Kidney capillary endothelial cell (primary cell): ENCODE results near the gene DCUN1D2.
"Not testable (repeated sequence)": the region's sequence is repeated elsewhere in the genome, so short reads cannot be mapped to it uniquely, and the experiment has no call there.

Experiments used
- DNase-seq: peaks from one replicate; pipeline ENCODE4 v3.0.0-alpha.2; 2018; ENCODE audit warnings: low spot score

Gene DCUN1D2

DNA sequence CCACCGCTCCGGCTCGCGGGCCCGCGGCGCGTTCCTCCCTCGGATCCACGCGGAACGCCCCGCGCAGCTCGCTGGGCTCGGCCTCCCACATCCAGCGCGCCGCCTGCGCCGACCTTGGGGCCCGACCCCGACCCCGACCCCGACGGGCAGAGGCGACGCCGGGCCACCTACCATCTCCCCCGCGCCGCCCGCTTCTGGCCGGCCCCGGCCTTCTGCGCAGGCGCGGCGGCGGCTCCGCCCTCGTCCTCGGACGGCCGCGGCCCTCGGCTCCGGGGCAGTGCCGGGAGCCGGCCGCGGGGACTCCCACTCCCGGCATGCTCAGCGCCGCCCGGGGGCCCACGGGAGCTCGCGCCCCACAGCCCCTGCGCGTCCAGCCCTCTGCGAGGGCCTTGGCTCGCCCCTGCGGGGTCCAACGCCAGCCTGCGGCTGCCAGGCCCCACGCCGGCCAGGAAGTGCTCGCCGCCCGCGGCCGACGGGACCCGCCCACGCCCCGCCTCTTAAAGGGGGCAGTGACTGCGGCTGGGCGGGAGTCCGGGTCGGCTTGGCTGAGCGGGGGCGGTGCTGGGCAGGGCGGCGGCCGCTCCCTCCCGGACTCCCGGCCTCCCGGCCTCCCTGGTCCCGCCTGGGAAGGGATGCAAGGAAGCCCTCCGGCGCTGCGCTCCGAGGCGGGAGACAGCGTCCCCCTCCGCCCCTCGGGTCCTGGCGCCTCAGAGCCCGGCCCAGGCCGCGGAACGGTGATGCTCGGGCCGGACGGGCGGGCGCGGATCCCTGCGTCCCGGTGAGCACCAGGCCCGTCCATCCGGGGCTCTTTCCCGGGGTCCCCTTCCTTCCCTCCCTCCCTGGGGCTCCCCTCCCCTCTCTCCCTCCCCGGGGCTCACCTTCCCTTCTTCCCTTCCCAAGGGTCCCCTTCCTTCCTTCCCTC, at the start of gene DCUN1D2:
DCUN1D2 (minus strand) TSS at position 216 of the 922 bp plus-strand sequence; CDS start at position 174, 42 bp downstream.
- DNase-seq, result peak; percentile 88

DNA sequence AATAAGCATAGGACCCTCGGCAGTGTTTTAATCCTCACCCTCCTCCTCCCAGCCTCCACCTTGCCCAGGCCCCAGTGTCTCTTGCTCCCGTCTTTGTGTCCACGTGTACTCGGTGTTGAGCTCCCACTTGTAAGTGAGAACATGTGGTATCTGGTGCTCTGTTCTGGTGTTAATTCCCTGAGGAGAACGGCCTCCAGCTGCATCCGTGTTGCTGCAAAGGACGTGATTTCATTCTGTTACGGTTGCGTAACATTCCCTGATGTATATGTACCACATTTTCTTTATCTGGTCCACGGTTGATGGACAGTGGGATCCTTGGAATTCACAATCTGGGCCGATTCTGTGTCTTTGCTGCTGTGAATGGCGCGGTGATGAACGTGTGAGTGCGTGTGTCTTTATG, 49.3 kb upstream of the DCUN1D2 start:
- no peak for DNase-seq

DNA sequence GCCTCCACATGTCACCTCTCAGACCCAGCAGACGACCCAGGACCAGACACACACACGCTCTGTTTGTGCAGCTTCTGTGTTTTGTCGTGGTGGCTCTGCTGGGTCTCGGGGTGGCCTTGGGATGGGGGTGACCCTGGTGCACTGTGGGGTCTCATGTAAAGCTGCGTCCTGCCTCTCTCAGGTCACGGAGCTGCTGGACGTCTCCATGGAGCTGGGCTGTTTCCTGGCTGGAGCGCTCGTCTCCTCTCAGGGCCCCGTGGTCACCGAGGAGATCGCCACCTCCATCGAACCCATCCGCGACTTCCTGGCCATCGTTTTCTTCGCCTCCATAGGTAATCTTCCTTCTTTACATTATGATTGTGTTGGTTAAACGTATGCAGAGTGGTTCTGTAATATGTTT, 48.7 kb upstream of the DCUN1D2 start:
- no peak for DNase-seq

GRCh38 chr13:113538689-113539058, 48.2 kb upstream of the DCUN1D2 start:
- no peak for DNase-seq

GRCh38 chr13:113537909-113538688, 47.6 kb upstream of the DCUN1D2 start:
- no peak for DNase-seq

DNA sequence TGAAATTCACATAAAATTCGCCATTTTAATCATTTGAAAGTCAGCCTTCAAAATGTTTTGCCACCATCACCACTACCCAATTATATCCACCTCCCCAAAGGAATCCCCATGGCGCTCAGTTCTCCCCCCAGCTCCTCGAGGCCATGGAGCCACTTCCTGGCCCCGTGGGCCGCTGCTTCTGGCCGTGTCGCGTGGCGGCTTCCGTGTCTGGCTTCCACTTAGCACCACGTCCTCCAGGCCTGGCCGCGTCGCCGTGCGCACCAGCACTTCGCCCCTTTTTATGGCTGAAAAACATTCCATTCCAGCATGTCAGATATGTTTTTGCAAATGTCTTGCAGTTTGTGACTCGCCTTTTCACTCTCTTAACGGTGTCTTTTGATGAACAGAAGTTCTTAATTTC, 46.7 kb upstream of the DCUN1D2 start:
- no peak for DNase-seq

DNA sequence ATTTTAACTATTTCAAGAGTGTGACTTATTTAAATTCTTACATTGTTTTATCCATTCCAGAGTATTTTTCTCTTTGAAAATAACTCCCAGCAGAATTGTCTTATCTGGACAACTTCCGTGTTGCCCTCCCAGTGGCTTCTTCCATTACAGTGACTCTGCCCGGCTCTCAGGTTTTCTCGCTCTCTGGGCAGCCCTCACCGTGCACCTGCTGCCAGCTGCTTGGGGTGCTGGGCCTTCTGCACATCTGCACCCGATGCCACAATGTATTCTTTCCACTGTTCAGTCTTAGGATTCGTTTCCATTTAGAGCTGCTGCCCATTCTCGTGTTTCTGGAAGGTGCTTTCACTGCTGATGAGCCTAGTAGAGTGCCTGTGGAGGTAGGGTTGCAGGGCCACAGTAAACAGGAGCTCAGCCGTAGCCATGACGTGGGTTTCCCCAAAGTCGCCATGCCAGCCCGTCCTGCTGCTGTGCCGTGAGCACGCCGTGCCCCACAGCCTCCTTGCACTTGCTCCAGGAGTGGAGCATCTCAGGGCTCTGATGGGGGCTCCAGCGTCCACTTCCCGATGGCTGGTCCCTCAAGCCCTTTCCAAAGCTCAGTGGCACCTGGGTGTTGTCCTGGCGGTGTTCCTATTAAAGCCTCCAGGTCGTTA, 46.1 kb upstream of the DCUN1D2 start:
- no peak for DNase-seq

DNA sequence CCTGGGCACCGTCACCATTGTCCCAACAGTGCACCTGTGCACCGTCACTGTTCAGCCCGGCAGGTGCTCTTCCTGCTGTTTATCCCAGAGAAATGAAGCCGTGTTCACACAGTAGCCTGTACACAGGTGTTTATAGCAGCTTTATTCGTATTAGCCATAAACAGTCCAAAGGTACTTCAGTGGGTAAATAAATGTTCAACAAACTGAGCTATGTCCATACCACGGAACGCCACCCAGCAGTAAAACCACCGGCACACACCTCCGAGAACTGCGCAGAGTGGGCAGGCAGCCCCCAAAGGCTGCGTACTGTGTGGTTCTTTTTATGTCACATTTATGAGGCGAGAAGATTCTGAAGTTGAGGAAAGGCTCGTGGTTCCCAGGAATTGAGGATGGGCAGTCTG, 44.9 kb upstream of the DCUN1D2 start:
- no peak for DNase-seq

- no peak for DNase-seq
These were observed 43.8 kb upstream of the DCUN1D2 start for GRCh38 chr13:113534236-113534860.

DNA sequence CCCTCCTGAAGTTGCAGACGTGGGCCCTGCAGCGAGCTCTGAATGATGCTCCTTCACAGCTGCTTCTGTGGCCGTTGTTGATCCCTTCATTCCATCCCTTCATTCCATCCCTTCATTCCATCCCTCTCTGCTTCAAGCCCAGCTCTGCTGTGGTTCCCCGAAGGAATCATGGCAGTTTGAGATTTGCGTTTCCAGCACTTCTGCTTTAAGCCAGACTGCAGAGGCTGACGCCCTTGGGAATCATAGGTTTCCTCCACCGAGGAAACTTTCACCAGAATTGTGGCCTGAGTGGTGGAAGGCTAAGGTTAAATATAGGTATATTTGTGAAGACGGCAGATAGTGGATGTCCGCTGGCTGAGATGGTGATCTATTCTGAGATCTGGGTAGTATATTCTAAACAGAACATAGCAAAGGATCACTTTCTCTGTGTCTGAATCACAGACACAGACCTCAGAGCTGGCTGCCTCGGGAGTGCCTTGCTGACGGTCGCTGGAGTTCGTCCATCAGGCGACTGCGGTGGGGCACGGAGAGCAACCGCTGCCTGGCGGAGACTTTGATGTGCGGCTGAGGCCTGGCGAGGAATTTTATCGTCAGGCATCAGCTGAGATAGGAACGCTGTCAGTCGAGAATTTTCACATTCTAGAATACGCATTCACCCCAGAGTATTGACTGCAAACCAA, 42.8 kb upstream of the DCUN1D2 start:
- no peak for DNase-seq

DNA sequence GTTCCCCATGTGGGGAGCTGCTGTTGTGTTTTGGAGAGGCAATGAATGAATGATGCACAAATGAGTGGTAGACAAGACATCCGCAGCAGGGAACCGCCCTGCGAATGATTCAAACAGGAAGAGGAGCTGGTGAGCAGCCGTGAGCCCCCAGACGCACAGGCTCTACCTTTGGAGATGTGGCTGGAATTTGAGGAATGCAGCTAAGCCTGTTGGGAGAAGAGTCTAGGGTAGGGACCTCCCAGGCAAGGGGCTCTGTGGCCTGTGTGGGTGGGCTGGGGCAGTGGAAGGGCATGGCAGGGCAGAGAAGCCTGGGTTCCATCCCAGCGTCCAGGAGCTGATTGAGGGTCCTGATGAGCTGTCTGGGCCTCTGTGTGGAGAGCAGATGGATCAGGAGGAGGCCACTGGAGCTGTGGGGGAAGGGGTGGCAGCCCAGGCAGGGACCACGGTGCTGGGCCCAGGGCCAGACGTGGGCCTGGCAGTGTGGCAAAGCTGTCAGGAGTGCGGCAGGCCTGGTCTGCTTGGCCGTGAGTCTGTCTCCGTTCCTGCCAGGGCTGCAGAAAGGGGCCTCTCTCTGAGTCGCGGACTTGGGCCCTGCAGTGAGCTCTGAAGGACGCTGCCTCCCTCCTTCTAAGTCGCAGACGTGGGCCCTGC, 41.8 kb upstream of the DCUN1D2 start:
- no peak for DNase-seq

DNA sequence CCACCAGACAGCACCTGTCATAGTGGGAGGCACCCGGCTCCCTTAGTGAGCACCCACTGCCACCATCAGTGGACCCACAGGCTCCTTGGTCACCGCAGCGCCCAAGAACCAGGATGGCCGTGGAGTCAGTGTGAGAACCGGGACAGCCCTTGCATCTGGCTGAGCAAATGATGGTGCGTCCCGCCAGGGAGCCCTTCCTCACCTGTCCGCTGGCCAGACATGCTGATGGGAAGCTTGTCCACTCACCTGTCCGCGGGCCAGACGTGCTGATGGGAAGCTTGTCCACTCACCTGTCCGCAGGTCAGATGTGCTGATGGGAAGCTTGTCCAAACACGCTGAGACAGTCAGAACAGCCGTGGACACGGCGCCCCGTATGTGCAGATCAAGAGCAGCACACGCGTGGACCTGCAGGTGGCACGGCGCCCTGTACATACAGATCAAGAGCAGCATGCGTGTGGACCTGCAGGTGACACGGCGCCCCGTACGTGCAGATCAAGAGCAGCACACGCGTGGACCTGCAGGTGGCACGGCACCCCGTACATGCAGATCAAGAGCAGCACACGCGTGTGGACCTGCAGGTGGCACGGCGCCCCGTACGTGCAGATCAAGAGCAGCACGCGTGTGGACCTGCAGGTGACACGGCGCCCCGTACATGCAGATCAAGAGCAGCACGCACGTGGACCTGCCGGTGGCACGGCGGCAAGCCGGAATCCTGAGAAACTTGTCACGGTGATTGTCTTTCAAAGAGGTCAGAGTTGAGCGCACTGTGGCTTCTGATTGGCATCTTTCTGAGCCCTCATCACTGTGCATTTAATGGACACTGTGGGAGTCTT, 40.7 kb upstream of the DCUN1D2 start:
- DNase-seq, result no peak

- DNase-seq, result no peak
These were observed 38.3 kb upstream of the DCUN1D2 start for GRCh38 chr13:113528813-113529180.

DNA sequence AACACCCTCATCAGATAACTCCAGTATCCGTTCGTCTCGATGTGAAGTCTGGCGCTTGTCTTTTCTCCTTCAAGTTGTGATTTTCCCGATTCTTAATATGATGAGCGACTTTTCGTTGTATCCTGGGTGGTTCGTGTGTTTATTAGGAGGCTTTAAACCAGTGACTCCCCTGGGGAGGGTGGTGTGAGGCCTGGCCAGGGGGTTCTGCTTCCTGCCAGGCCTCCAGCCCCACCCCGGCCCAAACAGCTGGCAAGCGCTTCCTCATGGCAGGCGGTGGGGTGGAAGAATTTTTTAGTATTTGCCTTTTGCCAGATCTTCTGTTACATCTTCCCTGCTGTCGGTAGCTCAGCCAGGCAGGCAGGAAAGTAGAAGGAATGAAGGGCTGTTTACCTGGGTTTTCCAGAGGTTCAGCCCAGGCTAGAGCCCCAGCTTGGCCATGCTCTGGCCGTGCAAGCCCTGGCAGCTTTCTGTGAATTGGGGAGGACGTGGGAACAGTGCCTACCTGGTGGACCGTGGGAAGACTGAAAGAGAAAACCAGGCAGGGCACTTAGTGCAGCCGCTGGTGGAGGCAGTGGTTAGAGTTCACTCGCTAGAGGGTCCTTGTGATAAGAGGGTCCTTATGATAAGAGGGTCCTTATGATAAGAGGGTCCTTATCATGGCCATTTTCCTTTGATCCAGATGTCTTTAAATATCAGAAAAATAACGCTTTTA, 37.7 kb upstream of the DCUN1D2 start:
- no peak for DNase-seq

DNA sequence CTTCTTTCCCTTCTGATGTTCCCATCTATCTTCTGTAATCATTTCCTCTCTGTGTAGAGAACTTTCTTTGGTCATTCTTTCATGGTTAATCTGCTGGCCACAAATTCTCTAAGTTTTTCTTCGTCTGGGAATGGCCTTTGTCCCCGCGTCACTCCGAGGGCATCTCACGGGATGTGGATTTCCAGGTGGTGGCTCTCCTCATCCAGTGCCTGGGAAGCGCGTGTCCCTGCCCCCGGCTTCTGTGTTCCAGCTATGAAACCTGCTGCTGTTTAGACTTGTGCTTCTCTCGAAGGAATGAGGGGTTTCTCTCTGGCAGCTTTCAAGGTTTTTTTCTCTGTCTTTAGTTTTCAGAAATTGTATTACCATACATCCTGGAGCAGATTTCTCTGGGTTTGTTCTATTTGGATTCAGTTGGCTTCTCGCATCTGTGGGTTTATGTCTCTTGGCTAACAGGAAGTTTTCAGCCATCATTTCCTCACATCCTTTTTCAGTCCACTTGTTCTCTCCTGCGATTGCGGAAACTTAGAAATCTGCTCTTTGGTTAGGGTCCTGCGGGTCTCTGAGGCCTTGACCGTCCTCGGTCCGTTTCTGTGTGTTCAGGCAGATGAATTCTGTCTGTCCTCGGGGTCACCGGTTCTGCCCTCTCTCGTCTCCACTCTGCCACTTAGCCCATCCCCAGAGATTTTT, 36.9 kb upstream of the DCUN1D2 start:
- no peak for DNase-seq

- DNase-seq, result no peak
These were observed 36.1 kb upstream of the DCUN1D2 start for GRCh38 chr13:113526466-113527220.

- not testable (repeated sequence) for DNase-seq
These were observed 31.9 kb upstream of the DCUN1D2 start for GRCh38 chr13:113522438-113522837.

DNA sequence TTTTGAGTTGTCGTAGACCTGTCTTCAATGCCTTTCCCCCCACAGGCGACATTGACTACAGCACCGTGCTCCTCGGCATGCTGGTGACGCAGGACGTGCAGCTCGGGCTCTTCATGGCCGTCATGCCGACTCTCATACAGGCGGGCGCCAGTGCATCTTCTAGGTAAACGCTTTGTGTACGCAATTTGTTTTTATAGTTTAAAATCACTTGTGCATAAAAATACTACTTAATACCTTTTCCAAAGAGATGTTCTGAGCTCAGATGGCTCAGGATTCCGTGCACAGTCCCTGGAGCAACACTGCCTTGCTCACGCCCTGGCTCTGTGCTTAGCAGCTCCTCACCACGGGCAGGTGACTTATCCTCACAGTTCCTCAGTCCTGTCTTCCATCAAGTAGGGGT, 30.1 kb upstream of the DCUN1D2 start:
- DNase-seq, result no peak
